ENCODE measurements around the gene MGST2.

GRCh38 chr4:139647952-139648351, 17.7 kb upstream of the MGST2 start:
- TF ChIP-seq CTCF (IDR thresholded peaks at IDR 0.05): no peak
- no peak for TF ChIP-seq POLR2A (IDR thresholded peaks at IDR 0.05)

Measured in testis (tissue), 2 donors.